HepG2 (cell line): Measurements from ENCODE around the gene TMED9. TPM values are rescaled to one million over a fixed set of nuclear protein-coding genes. Genes with fewer than 3 reads are reported as not detected.

Experiments
- E2F2 ChIP-seq: sonication (generic); formaldehyde crosslinking; IDR thresholded peaks from 2 replicates; pipeline ENCODE4 v1.4.0; 2020; ENCODE audit warnings: missing genetic modification reagents, borderline replicate concordance
- HIC2 ChIP-seq: sonication (generic); formaldehyde crosslinking; IDR thresholded peaks from 2 replicates; pipeline ENCODE4 v1.9.0; 2022; ENCODE audit warnings: low read depth, missing genetic modification reagents
- HMG20B ChIP-seq: conservative IDR thresholded peaks from 2 replicates; pipeline ENCODE4 v1.6.1; 2016; ENCODE audit warnings: missing genetic modification reagents, missing compliant biosample characterization
- KMT2A ChIP-seq: sonication (generic); formaldehyde crosslinking; IDR thresholded peaks from 2 replicates; pipeline ENCODE4 v1.4.0; 2020; ENCODE audit warnings: missing genetic modification reagents
- MNT ChIP-seq: fragments of 450-650 bp; IDR thresholded peaks from 2 replicates; pipeline ENCODE4 v1.6.1; 2016
- RARA ChIP-seq: IDR thresholded peaks from 2 replicates; pipeline ENCODE4 v1.6.1; 2016; ENCODE audit warnings: missing genetic modification reagents, missing compliant biosample characterization
- SNAPC2 ChIP-seq: sonication (generic); formaldehyde crosslinking; IDR thresholded peaks from 2 replicates; pipeline ENCODE4 v1.8.1; 2022; ENCODE audit warnings: mild to moderate bottlenecking, missing genetic modification reagents
- TARDBP ChIP-seq: sonication (generic); formaldehyde crosslinking; IDR thresholded peaks from 2 replicates; pipeline ENCODE4 v1.8.0; 2022; ENCODE audit warnings: mild to moderate bottlenecking, missing genetic modification reagents
- ZC3H13 ChIP-seq: sonication (generic); formaldehyde crosslinking; IDR thresholded peaks from 2 replicates; pipeline ENCODE4 v1.8.1; 2023; ENCODE audit warnings: mild to moderate bottlenecking, missing genetic modification reagents, moderate library complexity
- ZFP90 ChIP-seq: sonication (generic); formaldehyde crosslinking; IDR thresholded peaks from 2 replicates; pipeline ENCODE4 v1.8.0; 2022; ENCODE audit warnings: missing genetic modification reagents, mild to moderate bottlenecking, inconsistent platforms, borderline replicate concordance
- ZNF235 ChIP-seq: sonication (generic); formaldehyde crosslinking; IDR thresholded peaks from 2 replicates; pipeline ENCODE4 v1.8.1; 2023; ENCODE audit warnings: mild to moderate bottlenecking, missing genetic modification reagents, borderline replicate concordance
- ZNF276 ChIP-seq: sonication (generic); formaldehyde crosslinking; IDR thresholded peaks from 2 replicates; pipeline ENCODE4 v1.4.0; 2020; ENCODE audit warnings: mild to moderate bottlenecking, low read depth, missing genetic modification reagents
- ZNF512B ChIP-seq: sonication (generic); formaldehyde crosslinking; IDR thresholded peaks from 2 replicates; pipeline ENCODE4 v1.5.1; 2020; ENCODE audit warnings: missing genetic modification reagents, mild to moderate bottlenecking, borderline replicate concordance
- ZNF550 ChIP-seq: sonication (generic); formaldehyde crosslinking; IDR thresholded peaks from 2 replicates; pipeline ENCODE4 v1.4.0; 2020; ENCODE audit warnings: mild to moderate bottlenecking, missing genetic modification reagents, borderline replicate concordance
- ZNF775 ChIP-seq: sonication (generic); formaldehyde crosslinking; IDR thresholded peaks from 2 replicates; pipeline ENCODE4 v1.4.0; 2020; ENCODE audit warnings: missing genetic modification reagents, mild to moderate bottlenecking, moderate library complexity, borderline replicate concordance
- polyA plus RNA-seq, 8 experiments: library from polyadenylated mRNA; depleted of rRNA in 3 of 8; stranded (reverse) in 7 of 8; unstranded in 1 of 8; fragments of >200 nt; fragmentation: Illumina TruSeq in 4 of 8; extraction: Trizol in 4 of 8; gene quantifications; 2 replicates each; pipeline versions ENCODE4 v1.2.1 to v1.2.3, GENCODE V29; 2011 to 2016; ENCODE audit warnings: low read depth in 4 of 8, missing spikeins in 1 of 8, mixed read lengths in 1 of 8; ENCODE audit not compliant: insufficient read depth in 1 of 8
- total RNA-seq, 5 experiments: library from RNA; depleted of rRNA; stranded (reverse); fragments of >200 nt; fragmentation: Illumina TruSeq; extraction: Trizol; gene quantifications; 2 replicates each; pipeline ENCODE4 v1.2.3, GENCODE V29; 2016; ENCODE audit warnings: low read depth in 1 of 5

The TMED9 gene
- total and polyA plus RNA-seq, 2 of the 13 experiments (the other 11 are each of a cell fraction or from before 2014, with no cell fraction given) = 161 to 350 TPM

GRCh38 chr5:177592010-177592834 lies at the start of gene TMED9 (continued):
- peak; percentile 74; the same call in 1 of the 2 replicates for TF ChIP-seq TARDBP (CRISPR knock-in tag)
- no peak for TF ChIP-seq ZNF276
- 0 out of 2 replicates have a peak, but pooled peaks have one; percentile 19 for TF ChIP-seq RARA (CRISPR knock-in tag)
- peak; percentile 76; the same call in 1 of the 2 replicates for TF ChIP-seq ZC3H13
- TF ChIP-seq SNAPC2 (CRISPR knock-in tag) = peak; percentile 78; the same call in 1 of the 2 replicates
- no peak for TF ChIP-seq ZNF512B
- TF ChIP-seq ZFP90 (CRISPR knock-in tag) = 0 out of 2 replicates have a peak, but pooled peaks have one; percentile 57
- TF ChIP-seq MNT = no peak
- TF ChIP-seq HMG20B (CRISPR knock-in tag) = no peak; the same call in 1 of the 2 replicates
- no peak for TF ChIP-seq HIC2
- TF ChIP-seq E2F2 = no peak
- no peak for TF ChIP-seq ZNF550 (CRISPR knock-in tag)
- peak; percentile 68 for TF ChIP-seq KMT2A (CRISPR knock-in tag)
- no peak for TF ChIP-seq ZNF775 (CRISPR knock-in tag)
- peak; percentile 86; the same call in 1 of the 2 replicates for TF ChIP-seq ZNF235 (CRISPR knock-in tag)
